HCT116 (cell line): ENCODE results near the gene CASP9.

Source experiments
- CEBPB ChIP-seq: IDR thresholded peaks from 2 replicates; pipeline ENCODE4 v1.6.1; 2012; ENCODE audit warnings: low read depth
- CTCF ChIP-seq, 3 experiments: fragments of 200-600 bp in 1 of 3; sonication (generic) in 1 of 3; IDR thresholded peaks in 2 of 3; conservative IDR thresholded peaks in 1 of 3; 2 replicates each; pipeline ENCODE4 v1.5.1; 2012 to 2017; ENCODE audit warnings: low read depth in 2 of 3, low read length in 2 of 3, antibody characterized with exemption in 1 of 3, borderline replicate concordance in 1 of 3, control low read depth in 1 of 3, mild to moderate bottlenecking in 1 of 3, mixed read lengths in 1 of 3, mixed run types in 1 of 3, moderate library complexity in 1 of 3; ENCODE audit not compliant: insufficient read depth in 1 of 3
- EZH2 ChIP-seq: fragments of 200-600 bp; sonication (generic); IDR thresholded peaks from 2 replicates; pipeline ENCODE4 v1.6.1; 2017; ENCODE audit warnings: antibody characterized with exemption, mixed run types
- FOSL1 ChIP-seq: IDR thresholded peaks from 2 replicates; pipeline ENCODE4 v1.6.1; 2012; ENCODE audit warnings: low read depth
- MAX ChIP-seq: IDR thresholded peaks from 2 replicates; pipeline ENCODE4 v1.6.1; 2012
- POLR2A ChIP-seq: IDR thresholded peaks from 2 replicates; pipeline ENCODE4 v1.7.0; 2011; ENCODE audit warnings: borderline replicate concordance; ENCODE audit not compliant: insufficient read depth, insufficient read length; ENCODE audit errors: extremely low read depth
- RAD21 ChIP-seq: IDR thresholded peaks from 2 replicates; pipeline ENCODE4 v1.6.1; 2012; ENCODE audit warnings: low read depth, mild to moderate bottlenecking
- REST ChIP-seq: IDR thresholded peaks from 2 replicates; pipeline ENCODE4 v1.6.1; 2012; ENCODE audit warnings: low read depth
- YY1 ChIP-seq: IDR thresholded peaks from 2 replicates; pipeline ENCODE4 v1.6.1; 2011; ENCODE audit warnings: low read length, low read depth, moderate library complexity, mild to moderate bottlenecking; ENCODE audit not compliant: insufficient replicate concordance; ENCODE audit errors: extremely low read depth
- ZFX ChIP-seq: fragments of 450-650 bp; IDR thresholded peaks from 2 replicates; pipeline ENCODE4 v1.6.1; 2017
- ZNF274 ChIP-seq: fragments of 200-500 bp; sonication (Bioruptor generic); IDR thresholded peaks from 2 replicates; pipeline ENCODE4 v1.6.1; 2014; ENCODE audit warnings: mild to moderate bottlenecking, low read depth, low read length, inconsistent platforms

GRCh38 chr1:15460708-15461095 lies 63.3 kb downstream of the CASP9 start:
- TF ChIP-seq REST (no peak), EZH2 (no peak), CTCF (IDR thresholded peaks at IDR 0.05 in 2 of 3, conservative IDR thresholded peaks at IDR 0.05 in 1 of 3; ENCODE audit: borderline replicate concordance in 1 of 3, insufficient read depth in 1 of 3, low read depth in 2 of 3, low read length in 2 of 3) (no peak), MAX (no peak), ZNF274 (no peak), ZFX (no peak), CEBPB (no peak), FOSL1 (no peak), POLR2A (no peak), YY1 (no peak), RAD21 (no peak)
